ENCODE data around the gene ALG9.
A peak's percentile ranks its signal among the peaks of the same experiment; 100 is the strongest.
"Not testable (repeated sequence)": the region's sequence is repeated elsewhere in the genome, so short reads cannot be mapped to it uniquely, and the experiment has no call there.

Gene ALG9

DNA sequence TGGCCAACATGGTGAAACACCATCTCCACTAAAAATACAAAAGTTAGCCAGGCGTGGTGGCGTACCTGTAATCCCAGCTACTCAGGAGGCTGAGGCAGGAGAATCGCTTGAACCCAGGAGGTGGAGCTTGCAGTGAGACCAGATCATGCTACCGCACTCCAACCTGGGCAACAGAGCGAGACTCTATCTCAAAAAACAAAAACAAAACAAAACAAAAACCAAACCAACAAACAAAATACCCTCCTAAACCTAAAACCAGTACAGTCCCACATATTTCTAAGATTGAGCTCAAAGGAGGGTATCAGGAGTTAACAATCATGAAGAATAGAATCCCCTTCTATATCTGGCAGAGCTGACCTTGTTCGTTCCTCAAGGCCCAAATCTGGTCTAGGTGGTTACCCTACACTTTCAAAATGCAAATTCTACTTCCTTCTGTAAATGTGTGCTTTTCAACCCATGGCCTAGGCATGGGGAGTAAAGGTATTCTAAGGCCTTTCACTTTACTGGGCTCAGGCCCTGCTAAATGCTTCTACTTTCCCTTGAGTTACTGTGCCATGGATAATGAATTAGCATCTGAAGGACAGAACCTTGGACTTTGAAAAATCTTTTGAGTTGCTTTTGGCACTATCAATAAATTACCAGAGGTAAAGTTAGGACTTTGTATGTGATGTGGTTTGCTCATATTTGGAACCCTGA lies 94.8 kb downstream of the ALG9 start:
- no peak overlapping the region for H3K4me3 ChIP-seq (ENCODE audit: low read length)
- no peak for DNase-seq (ENCODE audit: low read depth)
- TF ChIP-seq, protein P1, sequence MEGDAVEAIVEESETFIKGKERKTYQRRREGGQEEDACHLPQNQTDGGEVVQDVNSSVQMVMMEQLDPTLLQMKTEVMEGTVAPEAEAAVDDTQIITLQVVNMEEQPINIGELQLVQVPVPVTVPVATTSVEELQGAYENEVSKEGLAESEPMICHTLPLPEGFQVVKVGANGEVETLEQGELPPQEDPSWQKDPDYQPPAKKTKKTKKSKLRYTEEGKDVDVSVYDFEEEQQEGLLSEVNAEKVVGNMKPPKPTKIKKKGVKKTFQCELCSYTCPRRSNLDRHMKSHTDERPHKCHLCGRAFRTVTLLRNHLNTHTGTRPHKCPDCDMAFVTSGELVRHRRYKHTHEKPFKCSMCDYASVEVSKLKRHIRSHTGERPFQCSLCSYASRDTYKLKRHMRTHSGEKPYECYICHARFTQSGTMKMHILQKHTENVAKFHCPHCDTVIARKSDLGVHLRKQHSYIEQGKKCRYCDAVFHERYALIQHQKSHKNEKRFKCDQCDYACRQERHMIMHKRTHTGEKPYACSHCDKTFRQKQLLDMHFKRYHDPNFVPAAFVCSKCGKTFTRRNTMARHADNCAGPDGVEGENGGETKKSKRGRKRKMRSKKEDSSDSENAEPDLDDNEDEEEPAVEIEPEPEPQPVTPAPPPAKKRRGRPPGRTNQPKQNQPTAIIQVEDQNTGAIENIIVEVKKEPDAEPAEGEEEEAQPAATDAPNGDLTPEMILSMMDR (conservative IDR thresholded peaks at IDR 0.05; ENCODE audit: low read depth, low read length) = no peak

DNA sequence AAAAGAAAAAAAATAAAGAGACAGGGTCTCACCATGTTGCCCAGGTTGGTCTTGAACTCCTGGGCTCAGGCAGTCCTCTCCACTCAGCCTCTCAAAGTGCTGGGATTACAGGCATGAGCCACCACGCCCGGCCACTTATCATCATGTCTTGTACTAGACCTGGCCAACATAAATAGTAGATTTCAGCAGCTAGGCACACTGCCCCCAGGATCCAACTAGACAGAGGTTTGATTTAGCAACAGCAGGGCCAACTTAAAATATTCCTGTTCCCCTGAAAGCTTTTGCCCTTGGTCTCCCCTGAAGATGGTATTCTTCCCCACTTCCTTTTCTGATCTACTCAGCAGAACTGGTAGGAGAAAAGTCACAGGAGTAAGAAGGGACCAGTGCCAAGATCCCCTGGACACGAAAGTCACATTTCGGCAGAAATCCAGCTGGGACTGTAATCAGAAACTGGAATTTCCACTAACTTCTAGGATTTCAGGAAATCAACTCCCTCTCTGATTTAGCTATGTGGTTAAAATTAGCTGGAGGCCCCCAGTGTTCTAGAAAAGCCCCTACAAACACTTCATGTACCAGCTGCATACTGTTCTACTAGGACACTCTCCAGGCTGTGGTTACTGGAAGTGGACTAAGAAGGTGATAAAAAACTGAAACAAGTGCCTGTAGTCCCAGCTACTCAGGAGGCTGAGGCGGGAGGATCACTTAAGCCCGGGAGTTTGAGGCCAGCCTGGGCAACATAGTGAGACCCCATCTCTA lies 96.2 kb downstream of the ALG9 start:
- TF ChIP-seq, protein P1 (conservative IDR thresholded peaks at IDR 0.05; ENCODE audit: low read depth, low read length) = no peak

DNA sequence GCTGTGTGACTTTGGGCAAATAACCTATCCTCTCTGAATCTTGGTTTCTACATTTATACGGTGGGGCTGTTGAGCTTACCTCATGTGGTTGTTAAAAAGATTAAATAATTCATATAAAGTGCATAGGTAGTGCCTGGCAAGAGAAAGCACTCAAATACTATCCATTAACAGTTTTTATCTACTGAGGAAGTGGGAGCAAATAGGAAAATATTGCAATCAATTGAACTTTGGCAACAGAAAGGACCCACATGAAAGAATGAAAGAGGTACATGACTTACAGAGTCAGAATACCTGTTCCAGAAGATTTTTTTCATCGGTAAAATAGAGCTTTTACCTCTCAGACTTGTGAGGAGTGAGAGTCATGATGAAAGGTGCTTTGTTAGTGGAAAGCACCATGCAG lies 98.8 kb downstream of the ALG9 start:
- no peak overlapping the region for H3K4me3 ChIP-seq (ENCODE audit: low read length)
- TF ChIP-seq, protein P1 (conservative IDR thresholded peaks at IDR 0.05; ENCODE audit: low read depth, low read length) = no peak
- DNase-seq (ENCODE audit: low read depth) = no peak

More for the DNA sequence above, 96.2 kb downstream of the ALG9 start:
- H3K4me3 ChIP-seq (ENCODE audit: low read length) = no peak overlapping the region
- no peak for DNase-seq (ENCODE audit: low read depth)

DNA sequence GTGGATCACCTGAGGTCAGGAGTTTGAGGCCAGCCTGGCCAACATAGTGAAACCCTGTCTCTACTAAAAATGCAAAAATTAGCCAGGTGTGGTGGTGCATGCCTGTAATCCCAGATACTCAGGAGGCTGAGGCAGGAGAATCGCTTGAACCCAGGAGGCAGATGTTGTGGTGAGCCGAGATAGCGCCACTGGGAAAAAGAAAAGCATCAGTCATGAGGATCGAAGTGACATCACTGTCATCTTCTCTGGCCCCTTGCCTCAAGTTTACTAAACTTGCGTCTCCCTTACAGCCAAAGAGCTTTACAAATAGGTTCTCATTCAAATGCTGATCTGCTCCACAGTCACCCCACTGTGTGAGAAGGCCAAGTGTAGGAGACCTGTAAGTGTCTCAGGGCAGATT lies 100.2 kb downstream of the ALG9 start:
- not testable (repeated sequence) for H3K4me3 ChIP-seq (ENCODE audit: low read length); DNase-seq (ENCODE audit: low read depth)

DNA sequence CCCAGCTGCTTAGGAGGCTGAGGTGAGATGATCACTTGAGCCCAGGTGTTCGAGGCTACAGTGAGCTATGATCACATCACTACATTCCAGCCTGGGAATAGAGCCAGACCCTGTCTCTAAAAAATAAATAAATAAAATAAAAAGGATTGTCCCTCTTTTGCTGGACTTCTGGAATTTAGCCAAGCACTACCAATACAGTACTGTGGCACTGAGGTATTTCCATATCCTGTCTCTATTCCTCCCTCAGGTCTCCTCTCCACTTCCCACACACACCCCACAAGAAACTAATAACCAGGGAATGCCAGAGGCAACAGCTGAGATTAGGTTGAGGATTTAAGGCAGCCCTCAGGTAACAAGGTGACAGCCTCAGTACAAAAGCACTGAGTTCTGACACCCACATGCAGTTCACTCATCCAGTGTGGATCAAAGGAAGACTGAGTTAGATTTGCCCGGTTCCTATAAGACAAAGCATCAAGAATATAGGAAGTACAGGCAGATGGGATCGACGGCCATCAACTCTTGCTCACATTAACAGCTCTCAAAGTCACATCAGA lies 100.7 kb downstream of the ALG9 start:
- DNase-seq (ENCODE audit: low read depth) = no peak
- no peak overlapping the region for H3K4me3 ChIP-seq (ENCODE audit: low read length)
- TF ChIP-seq, protein P1 (conservative IDR thresholded peaks at IDR 0.05; ENCODE audit: low read depth, low read length) = no peak

DNA sequence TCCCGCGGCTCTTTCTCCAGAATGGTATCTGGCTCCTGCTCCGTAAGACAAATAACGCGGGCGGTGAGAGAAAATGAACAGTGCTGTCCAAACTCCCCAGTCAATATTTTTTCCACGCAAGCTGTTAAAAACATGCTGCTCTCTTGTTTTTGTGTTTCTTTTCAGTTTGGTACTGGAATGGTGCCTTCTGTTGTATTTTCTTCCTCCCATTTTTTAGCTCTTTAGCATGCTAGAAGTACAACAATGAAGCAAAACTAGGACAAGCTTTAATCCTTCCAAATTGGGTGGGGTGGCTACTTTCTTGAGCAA lies 104.6 kb downstream of the ALG9 start:
- TF ChIP-seq, protein P1 (conservative IDR thresholded peaks at IDR 0.05; ENCODE audit: low read depth, low read length) = no peak
- no peak for DNase-seq (ENCODE audit: low read depth)
- peak overlapping the region; percentile 94 for H3K4me3 ChIP-seq (ENCODE audit: low read length)

DNA sequence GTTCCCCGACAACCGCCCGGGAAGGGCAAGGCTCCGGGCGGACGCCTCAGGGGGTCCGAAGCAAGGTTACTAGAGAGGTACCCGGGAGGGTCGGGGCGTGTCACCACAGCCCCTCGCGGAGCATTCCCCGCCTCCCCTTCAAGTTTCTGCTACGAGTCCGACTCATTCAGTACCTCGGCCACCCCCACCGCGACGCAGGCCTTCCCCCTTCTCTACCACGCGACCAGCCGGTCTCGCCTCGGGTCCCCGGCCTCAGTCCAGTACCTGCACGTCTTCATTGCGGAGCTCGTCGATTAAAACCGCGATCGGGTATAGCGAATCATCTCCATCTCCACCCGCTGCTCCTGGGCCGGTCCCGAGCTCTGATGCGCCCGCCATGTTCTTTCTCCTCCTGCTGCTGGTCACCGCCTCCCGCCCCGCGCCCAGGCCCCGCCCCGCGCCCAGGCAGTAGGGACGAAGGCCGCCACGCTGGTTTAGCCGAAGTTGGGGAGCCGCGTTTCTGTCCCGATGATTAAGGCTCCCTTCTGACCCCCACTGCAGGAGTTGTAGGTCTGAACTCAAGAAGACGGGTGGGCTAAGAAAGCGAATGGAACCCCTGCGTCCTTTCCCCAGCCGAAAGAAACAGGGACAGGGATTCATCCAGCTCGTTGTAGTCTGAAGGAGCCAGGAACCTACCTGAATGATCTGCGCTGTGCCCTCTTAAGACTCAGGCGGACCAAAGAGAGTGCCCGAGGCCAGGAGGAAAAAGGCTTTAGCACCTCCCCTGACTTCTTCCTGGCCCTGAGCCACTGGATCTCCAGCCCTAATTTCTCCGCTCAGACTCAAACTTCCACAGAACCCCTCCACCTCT lies 105.2 kb downstream of the ALG9 start, which contains the start of gene PPP2R1B:
TSS of gene PPP2R1B (minus strand) at position 406 of the 850 bp plus-strand sequence. CDS start at position 378, 28 bp downstream.
- DNase-seq (ENCODE audit: low read depth) = no peak
- TF ChIP-seq, protein P1 (conservative IDR thresholded peaks at IDR 0.05; ENCODE audit: low read depth, low read length) = no peak
- H3K4me3 ChIP-seq (ENCODE audit: low read length) = peak within 1 kb of the TSS; percentile 94

Data from retinal pigment epithelial cell (primary cell).